HEK293 (cell line): ENCODE measurements around the gene BCCIP.
A peak's percentile ranks its signal among the peaks of the same experiment; 100 is the strongest.

Experiments used
- CTCF ChIP-seq: fragments of 450-650 bp; formaldehyde crosslinking; IDR thresholded peaks from 2 replicates; pipeline ENCODE4 v1.5.1; 2016; ENCODE audit warnings: missing biosample characterization, missing genetic modification characterization
- MZF1 ChIP-seq: fragments of 450-650 bp; formaldehyde crosslinking; IDR thresholded peaks from 2 replicates; pipeline ENCODE4 v1.5.1; 2017; ENCODE audit warnings: missing biosample characterization, missing genetic modification characterization, borderline replicate concordance
- PRDM1 ChIP-seq: fragments of 450-650 bp; formaldehyde crosslinking; IDR thresholded peaks from 2 replicates; pipeline ENCODE4; 2016; ENCODE audit warnings: missing biosample characterization, missing genetic modification characterization
- YY1 ChIP-seq: fragments of 450-650 bp; formaldehyde crosslinking; IDR thresholded peaks from 2 replicates; pipeline ENCODE4 v1.5.1; 2018; ENCODE audit warnings: missing biosample characterization, missing genetic modification characterization
- ZNF274 ChIP-seq, 2 experiments: fragments of 200-500 bp in 1 of 2; fragments of 450-650 bp in 1 of 2; sonication (Bioruptor generic) in 1 of 2; formaldehyde crosslinking in 1 of 2; IDR thresholded peaks; 2 replicates each; pipeline versions ENCODE4 v1.5.1 to v1.6.1; 2014 to 2016; ENCODE audit warnings: borderline replicate concordance in 1 of 2, inconsistent platforms in 1 of 2, low read length in 1 of 2, missing biosample characterization in 1 of 2, missing genetic modification characterization in 1 of 2
- ZNF48 ChIP-seq: fragments of 450-650 bp; formaldehyde crosslinking; IDR thresholded peaks from 2 replicates; pipeline ENCODE4 v1.5.1; 2016; ENCODE audit warnings: missing biosample characterization, missing genetic modification characterization

GRCh38 chr10:125823663-125824251, 411 bp downstream of the BCCIP start:
- TF ChIP-seq YY1 (tag by site-specific recombination) (0 out of 2 replicates have a peak, but pooled peaks have one; percentile 12), MZF1 (tag by site-specific recombination) (no peak), CTCF (tag by site-specific recombination) (no peak), ZNF48 (tag by site-specific recombination) (no peak), ZNF274 (IDR thresholded peaks at IDR 0.05; ENCODE audit: low read length) (no peak), ZNF274 (tag by site-specific recombination; IDR thresholded peaks at IDR 0.05; ENCODE audit: borderline replicate concordance) (no peak), PRDM1 (tag by site-specific recombination) (no peak)
